Mammary epithelial cell (primary cell): ENCODE results near the gene IFFO2.

Experiments used
- EZH2 ChIP-seq: IDR thresholded peaks from 2 replicates; pipeline ENCODE4 v1.6.1; 2012; ENCODE audit warnings: low read length, inconsistent platforms, borderline replicate concordance
- TF ChIP-seq, protein P1 (sequence below), 2 donors: IDR thresholded peaks in 1 of 2; conservative IDR thresholded peaks in 1 of 2; 2 replicates each; pipeline ENCODE4 v1.5.1; 2011 to 2012; ENCODE audit warnings: inconsistent platforms in 2 of 2, low read length in 2 of 2, mild to moderate bottlenecking in 2 of 2, control low read depth in 1 of 2, low read depth in 1 of 2; ENCODE audit not compliant: insufficient read depth in 1 of 2; ENCODE audit errors: extremely low read depth in 1 of 2

DNA sequence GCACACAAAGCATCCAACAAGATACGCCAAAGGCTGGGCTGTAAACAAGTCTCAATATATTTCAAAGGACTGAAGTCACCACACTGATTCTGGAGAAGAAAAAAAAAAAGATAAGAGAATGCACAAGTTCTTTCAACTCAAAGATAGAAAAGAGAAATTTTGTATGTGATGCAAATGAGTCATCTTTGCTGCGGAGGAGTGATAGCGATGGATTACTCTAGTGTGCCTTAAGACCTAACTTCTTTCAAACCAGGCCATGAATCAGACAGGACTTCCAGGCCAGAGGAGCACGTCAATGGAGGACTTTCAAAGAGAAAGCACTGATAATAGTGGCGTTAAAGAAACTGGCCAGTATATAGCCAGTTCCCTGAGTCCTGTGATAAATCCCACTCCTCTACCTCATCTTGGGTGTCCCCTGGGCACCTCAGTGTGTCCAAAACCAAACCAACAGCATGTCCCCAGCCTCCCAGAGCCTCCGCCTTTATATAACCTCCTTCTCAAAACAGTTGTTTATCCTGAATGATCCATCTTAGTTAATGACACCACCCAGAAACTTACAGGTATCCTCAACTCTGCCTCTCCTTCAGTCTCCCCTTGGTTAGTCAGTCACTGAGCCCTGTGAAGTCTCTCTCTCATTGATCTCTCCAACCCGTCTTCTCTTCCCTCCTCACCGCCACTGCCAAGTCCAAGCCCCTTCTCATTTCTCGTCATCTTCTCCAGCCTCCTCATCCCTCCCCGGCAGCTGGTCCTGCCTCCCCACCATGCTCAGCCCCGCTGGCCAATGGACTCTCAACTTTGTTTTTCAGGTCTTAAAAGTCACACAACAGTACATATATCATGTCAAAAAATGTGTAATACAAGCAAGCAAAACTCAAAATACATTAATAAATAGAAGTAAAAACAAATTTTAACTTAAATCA lies 47.2 kb upstream of the IFFO2 start:
- TF ChIP-seq, protein P1, sequence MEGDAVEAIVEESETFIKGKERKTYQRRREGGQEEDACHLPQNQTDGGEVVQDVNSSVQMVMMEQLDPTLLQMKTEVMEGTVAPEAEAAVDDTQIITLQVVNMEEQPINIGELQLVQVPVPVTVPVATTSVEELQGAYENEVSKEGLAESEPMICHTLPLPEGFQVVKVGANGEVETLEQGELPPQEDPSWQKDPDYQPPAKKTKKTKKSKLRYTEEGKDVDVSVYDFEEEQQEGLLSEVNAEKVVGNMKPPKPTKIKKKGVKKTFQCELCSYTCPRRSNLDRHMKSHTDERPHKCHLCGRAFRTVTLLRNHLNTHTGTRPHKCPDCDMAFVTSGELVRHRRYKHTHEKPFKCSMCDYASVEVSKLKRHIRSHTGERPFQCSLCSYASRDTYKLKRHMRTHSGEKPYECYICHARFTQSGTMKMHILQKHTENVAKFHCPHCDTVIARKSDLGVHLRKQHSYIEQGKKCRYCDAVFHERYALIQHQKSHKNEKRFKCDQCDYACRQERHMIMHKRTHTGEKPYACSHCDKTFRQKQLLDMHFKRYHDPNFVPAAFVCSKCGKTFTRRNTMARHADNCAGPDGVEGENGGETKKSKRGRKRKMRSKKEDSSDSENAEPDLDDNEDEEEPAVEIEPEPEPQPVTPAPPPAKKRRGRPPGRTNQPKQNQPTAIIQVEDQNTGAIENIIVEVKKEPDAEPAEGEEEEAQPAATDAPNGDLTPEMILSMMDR (conservative IDR thresholded peaks at IDR 0.05 in 1 of 2, IDR thresholded peaks at IDR 0.05 in 1 of 2; ENCODE audit: extremely low read depth in 1 of 2, insufficient read depth in 1 of 2, low read depth in 1 of 2, low read length in 2 of 2), result no peak
- TF ChIP-seq EZH2, result no peak
